ENCODE results near the gene SSTR1.

DNA sequence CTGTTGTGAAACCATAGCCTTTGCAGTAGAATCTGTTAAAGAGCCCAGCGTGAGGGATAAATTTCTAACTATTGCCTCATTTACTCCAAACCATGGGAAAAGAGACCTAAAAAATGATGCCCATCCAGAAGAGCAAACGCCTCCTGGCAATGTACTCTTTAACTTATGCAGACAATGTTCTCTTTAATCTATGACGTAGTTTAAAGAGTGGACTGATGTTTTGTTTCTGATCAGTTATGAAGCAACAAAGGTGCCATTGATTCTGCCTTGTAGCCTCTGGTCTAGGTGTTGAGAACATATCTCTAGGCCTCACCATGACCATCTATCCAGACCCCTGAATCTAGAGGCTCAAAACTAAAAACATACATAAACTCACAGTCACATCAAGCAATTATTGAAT lies 13.4 kb downstream of the SSTR1 start:
- TF ChIP-seq, protein P1, sequence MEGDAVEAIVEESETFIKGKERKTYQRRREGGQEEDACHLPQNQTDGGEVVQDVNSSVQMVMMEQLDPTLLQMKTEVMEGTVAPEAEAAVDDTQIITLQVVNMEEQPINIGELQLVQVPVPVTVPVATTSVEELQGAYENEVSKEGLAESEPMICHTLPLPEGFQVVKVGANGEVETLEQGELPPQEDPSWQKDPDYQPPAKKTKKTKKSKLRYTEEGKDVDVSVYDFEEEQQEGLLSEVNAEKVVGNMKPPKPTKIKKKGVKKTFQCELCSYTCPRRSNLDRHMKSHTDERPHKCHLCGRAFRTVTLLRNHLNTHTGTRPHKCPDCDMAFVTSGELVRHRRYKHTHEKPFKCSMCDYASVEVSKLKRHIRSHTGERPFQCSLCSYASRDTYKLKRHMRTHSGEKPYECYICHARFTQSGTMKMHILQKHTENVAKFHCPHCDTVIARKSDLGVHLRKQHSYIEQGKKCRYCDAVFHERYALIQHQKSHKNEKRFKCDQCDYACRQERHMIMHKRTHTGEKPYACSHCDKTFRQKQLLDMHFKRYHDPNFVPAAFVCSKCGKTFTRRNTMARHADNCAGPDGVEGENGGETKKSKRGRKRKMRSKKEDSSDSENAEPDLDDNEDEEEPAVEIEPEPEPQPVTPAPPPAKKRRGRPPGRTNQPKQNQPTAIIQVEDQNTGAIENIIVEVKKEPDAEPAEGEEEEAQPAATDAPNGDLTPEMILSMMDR (conservative IDR thresholded peaks at IDR 0.05 in 1 of 2, IDR thresholded peaks at IDR 0.05 in 1 of 2; ENCODE audit: extremely low read depth in 1 of 2, insufficient read depth in 1 of 2, low read depth in 1 of 2, low read length in 2 of 2): no peak
- no peak for TF ChIP-seq EZH2 (IDR thresholded peaks at IDR 0.05; ENCODE audit: borderline replicate concordance, low read length)

Data from mammary epithelial cell (primary cell).